IMR-90 (cell line): ENCODE measurements around the gene SRSF4. TPM values are rescaled to one million over a fixed set of nuclear protein-coding genes. Genes with fewer than 3 reads are reported as not detected.

Source experiments
- ATAC-seq: fragments of 200-7000 bp; cut with Tn5 transposase; 2 replicates; pipeline ENCODE4 v1.9.1; 2020; ENCODE audit warnings: low read depth, mild to moderate bottlenecking, moderate library complexity
- BruUV-seq: library from RNA; stranded (reverse); fragments of 400-500 nt; replicated peaks from 2 replicates; lab custom pipeline; 2021; lab: Mats Ljungman, UMichigan
- CTCF ChIA-PET: fragments of 300-600 bp; formaldehyde crosslinking; extraction: SDS; loops from one replicate; lab custom pipeline; 2021; ENCODE audit warnings: antibody characterized with exemption; lab: Yijun Ruan, JAX
- POLR2A ChIA-PET: fragments of 300-600 bp; sonication (Branson Sonifier 250); formaldehyde crosslinking; loops from one replicate; lab custom pipeline; 2022; ENCODE audit warnings: antibody characterized with exemption; ENCODE audit not compliant: unreplicated experiment; lab: Charles Lee
- DNase-seq: peaks from one replicate; pipeline ENCODE4 v3.0.0; 2013
- H2AFZ ChIP-seq: replicated peaks from 2 replicates; pipeline ENCODE3; 2013; ENCODE audit warnings: low read length, mild to moderate bottlenecking; ENCODE audit not compliant: poor library complexity
- H2AK5ac ChIP-seq: 2 replicates; pipeline ENCODE4 v1.6.1; 2013; ENCODE audit warnings: low read depth, low read length, inconsistent platforms
- H2AK9ac ChIP-seq: replicated peaks from 2 replicates; pipeline ENCODE3; 2013; ENCODE audit warnings: mild to moderate bottlenecking, low read depth, low read length, moderate library complexity; ENCODE audit not compliant: poor library complexity
- H2BK120ac ChIP-seq: 2 replicates; pipeline ENCODE4 v1.6.1; 2013; ENCODE audit warnings: low read depth, low read length, inconsistent platforms
- H2BK15ac ChIP-seq: 3 replicates; pipeline ENCODE4 v1.6.1; 2013; ENCODE audit warnings: low read depth, low read length, inconsistent platforms
- H2BK20ac ChIP-seq: 2 replicates; pipeline ENCODE4 v1.6.1; 2013; ENCODE audit warnings: low read depth, mild to moderate bottlenecking, inconsistent platforms, low read length, moderate library complexity
- H2BK5ac ChIP-seq: 2 replicates; pipeline ENCODE4 v1.6.1; 2013; ENCODE audit warnings: mild to moderate bottlenecking, low read depth, low read length, inconsistent platforms; ENCODE audit not compliant: poor library complexity, severe bottlenecking
- H3K14ac ChIP-seq: replicated peaks from 2 replicates; pipeline ENCODE4 v1.6.1; 2013; ENCODE audit warnings: low read depth, low read length, inconsistent platforms
- H3K18ac ChIP-seq: 2 replicates; pipeline ENCODE4 v1.6.1; 2013; ENCODE audit warnings: low read depth, low read length, control low read depth
- H3K23ac ChIP-seq: 2 replicates; pipeline ENCODE4 v1.6.1; 2013; ENCODE audit warnings: low read depth, low read length, inconsistent platforms
- H3K27ac ChIP-seq: 2 replicates; pipeline ENCODE4 v1.5.1; 2013; ENCODE audit warnings: mild to moderate bottlenecking, control low read depth, low read length; ENCODE audit not compliant: insufficient read depth
- H3K27me3 ChIP-seq: 2 replicates; pipeline ENCODE4 v1.6.1; 2013; ENCODE audit warnings: low read length; ENCODE audit not compliant: control insufficient read depth, insufficient read depth
- H3K36me3 ChIP-seq: 2 replicates; pipeline ENCODE4 v1.6.1; 2013; ENCODE audit warnings: low read length, mixed read lengths; ENCODE audit not compliant: control insufficient read depth, insufficient read depth
- H3K4ac ChIP-seq: 2 replicates; pipeline ENCODE4 v1.6.1; 2013; ENCODE audit warnings: low read depth, low read length, inconsistent platforms
- H3K4me1 ChIP-seq: 2 replicates; pipeline ENCODE4 v1.6.1; 2013; ENCODE audit warnings: low read length, mixed read lengths; ENCODE audit not compliant: control insufficient read depth, insufficient read depth
- H3K4me2 ChIP-seq: 2 replicates; pipeline ENCODE4 v1.6.1; 2013; ENCODE audit warnings: low read depth, mild to moderate bottlenecking, control low read depth, low read length, moderate library complexity
- H3K4me3 ChIP-seq: 2 replicates; pipeline ENCODE4 v1.5.1; 2013; ENCODE audit warnings: low read depth, mild to moderate bottlenecking, control low read depth, low read length, moderate library complexity; ENCODE audit not compliant: insufficient read depth
- H3K56ac ChIP-seq: 2 replicates; pipeline ENCODE4 v1.6.1; 2013; ENCODE audit warnings: low read length, inconsistent platforms; ENCODE audit not compliant: insufficient read depth; ENCODE audit errors: extremely low read depth
- H3K79me1 ChIP-seq, 2 experiments: 2 replicates each; pipeline ENCODE4 v1.6.1; 2013; ENCODE audit warnings: low read length in 2 of 2, inconsistent platforms in 1 of 2, low read depth in 1 of 2
- H3K9ac ChIP-seq: 2 replicates; pipeline ENCODE4 v1.6.1; 2013; ENCODE audit warnings: low read depth, low read length, control low read depth
- H3K9me1 ChIP-seq: 2 replicates; pipeline ENCODE4 v1.6.1; 2013; ENCODE audit warnings: low read length, inconsistent platforms; ENCODE audit not compliant: insufficient read depth
- H3K9me3 ChIP-seq: 2 replicates; pipeline ENCODE4 v1.6.1; 2013; ENCODE audit warnings: low read length; ENCODE audit not compliant: control insufficient read depth, insufficient read depth
- H4K20me1 ChIP-seq: 2 replicates; pipeline ENCODE4 v1.6.1; 2013; ENCODE audit warnings: low read length, inconsistent platforms; ENCODE audit not compliant: insufficient read depth
- H4K5ac ChIP-seq: 2 replicates; pipeline ENCODE4 v1.6.1; 2013; ENCODE audit warnings: mild to moderate bottlenecking, low read depth, low read length, control low read depth
- H4K8ac ChIP-seq, 2 experiments: 2 replicates each; pipeline ENCODE4 v1.6.1; 2013; ENCODE audit warnings: low read depth in 2 of 2, low read length in 2 of 2, control low read depth in 1 of 2, inconsistent platforms in 1 of 2
- H4K91ac ChIP-seq: 2 replicates; pipeline ENCODE4 v1.6.1; 2013; ENCODE audit warnings: low read depth, low read length, inconsistent platforms; ENCODE audit not compliant: insufficient read depth
- BHLHE40 ChIP-seq: fragments of 150-350 bp; IDR thresholded peaks from 2 replicates; pipeline ENCODE4 v1.6.1; 2016; ENCODE audit warnings: mild to moderate bottlenecking, low read depth, low read length
- CTCF ChIP-seq: conservative IDR thresholded peaks from 2 replicates; pipeline ENCODE4 v1.5.1; 2012; ENCODE audit warnings: mild to moderate bottlenecking, low read depth, low read length, improper control_type of control experiment
- RCOR1 ChIP-seq: IDR thresholded peaks from 2 replicates; pipeline ENCODE4 v1.6.1; 2012; ENCODE audit warnings: mild to moderate bottlenecking, low read length, improper control_type of control experiment; ENCODE audit not compliant: insufficient replicate concordance
- RFX5 ChIP-seq: IDR thresholded peaks from 2 replicates; pipeline ENCODE4 v1.8.0; 2012; ENCODE audit warnings: low read depth, mild to moderate bottlenecking, low read length, moderate library complexity
- WGBS, 2 experiments: methylation state at CpG; one replicate each; pipeline versions ENCODE4 v1.1.5 to v1.1.7; 2013; ENCODE audit warnings: missing lambda C conversion rate in 2 of 2; ENCODE audit not compliant: insufficient read length in 1 of 2; ENCODE audit errors: extremely low coverage in 2 of 2; 5-methylcytosine and 5-hydroxymethylcytosine counted together
- dilution Hi-C: fragments of 300-500 bp; cut with HindIII; formaldehyde crosslinking; loops from one replicate; pipeline ENCODE4 v1.14.3; 2018; ENCODE audit warnings: low sequenced_read_pairs; ENCODE audit not compliant: unreplicated experiment
- in situ Hi-C: fragments of 300-500 bp; cut with MboI; formaldehyde crosslinking; loops from 3 replicates; pipeline ENCODE4 v1.14.3; 2019; ENCODE audit warnings: low sequenced_read_pairs, inconsistent platforms, mixed read lengths
- intact Hi-C: fragments of 100-400 bp; cut with micrococcal nuclease; formaldehyde crosslinking; loops from 2 replicates; pipeline ENCODE4 v1.10.0; 2022
- polyA plus RNA-seq, 3 experiments: library from polyadenylated mRNA; depleted of rRNA; stranded (reverse); fragments of >200 nt; gene quantifications; 2 replicates each; pipeline ENCODE4 v1.2.3, GENCODE V29; 2012; ENCODE audit warnings: low replicate concordance in 1 of 3
- total RNA-seq: library from RNA; depleted of rRNA; stranded (reverse); fragments of >200 nt; gene quantifications from 2 replicates; pipeline ENCODE4 v1.2.3, GENCODE V29; 2012

The SRSF4 gene
- total and polyA plus RNA-seq, 2 of the 4 experiments (the other 2 are of a cell fraction) = 20.8 to 48.5 TPM

- TF ChIP-seq CTCF (0 out of 2 replicates have a peak, but pooled peaks have one; percentile 18), RFX5 (no peak), BHLHE40 (no peak), RCOR1 (no peak)
- H2BK120ac ChIP-seq = no peak overlapping the region
- H4K91ac ChIP-seq = no peak overlapping the region
- H3K36me3 ChIP-seq = no peaks in the 10 kb centered on the region
- no peak overlapping the region for H2AK5ac ChIP-seq
- ATAC-seq (no peak), DNase-seq (no peak)
- dilution Hi-C loops (no loop called here), in situ Hi-C loops (no loop called here), intact Hi-C loops (no loop called here)
- no peak overlapping the region for H4K5ac ChIP-seq
- H3K14ac ChIP-seq = no peak overlapping the region
- no peak overlapping the region for H3K23ac ChIP-seq
- H2BK15ac ChIP-seq = no peak overlapping the region
- no TSS peak for BruUV-seq
- ChIA-PET CTCF (no interaction called here), POLR2A (no interaction called here)
- no peak overlapping the region for H3K56ac ChIP-seq
- H4K8ac ChIP-seq = no peak overlapping the region
- H3K4me3 ChIP-seq = no peak overlapping the region
- no peak overlapping the region for H3K4ac ChIP-seq
- no peak overlapping the region for H2BK5ac ChIP-seq
- H3K9me1 ChIP-seq = no peaks in the 10 kb centered on the region; the same call in 1 of the 2 replicates
- no peak overlapping the region for H3K9ac ChIP-seq
- no peaks in the 10 kb centered on the region; the same call in 1 of the 2 replicates for H4K20me1 ChIP-seq
- no peak overlapping the region for H3K27ac ChIP-seq
- no peak overlapping the region for H2AK9ac ChIP-seq
- no peak overlapping the region for H2BK20ac ChIP-seq
- no peak overlapping the region for H2AFZ ChIP-seq
- no peak overlapping the region for H3K4me2 ChIP-seq
- H3K27me3 ChIP-seq = no peaks in the 10 kb centered on the region
- H3K18ac ChIP-seq = no peak overlapping the region
- peaks cover 8% of the 10 kb centered on the region; the same call in 1 of the 2 replicates for H3K4me1 ChIP-seq
- no peaks in the 10 kb centered on the region for H3K9me3 ChIP-seq
- WGBS, 2 experiments = no CpG with 5 or more reads among the region's 2 CpGs
- H3K79me1 ChIP-seq = peaks cover 0 to 13% of the 10 kb centered on the region in 2 experiments; a peak in 1 of 4 replicates
Measured at GRCh38 chr1:29117381-29117780, 64.3 kb downstream of the SRSF4 start.
